SK-N-DZ (cell line): ENCODE results near the gene SENP1.
"Not testable (repeated sequence)": the region's sequence is repeated elsewhere in the genome, so short reads cannot be mapped to it uniquely, and the experiment has no call there.

Experiments used
- DNase-seq: peaks from one replicate; pipeline ENCODE4 v3.0.0-alpha.2; 2015; ENCODE audit warnings: low spot score

SENP1 gene

DNA sequence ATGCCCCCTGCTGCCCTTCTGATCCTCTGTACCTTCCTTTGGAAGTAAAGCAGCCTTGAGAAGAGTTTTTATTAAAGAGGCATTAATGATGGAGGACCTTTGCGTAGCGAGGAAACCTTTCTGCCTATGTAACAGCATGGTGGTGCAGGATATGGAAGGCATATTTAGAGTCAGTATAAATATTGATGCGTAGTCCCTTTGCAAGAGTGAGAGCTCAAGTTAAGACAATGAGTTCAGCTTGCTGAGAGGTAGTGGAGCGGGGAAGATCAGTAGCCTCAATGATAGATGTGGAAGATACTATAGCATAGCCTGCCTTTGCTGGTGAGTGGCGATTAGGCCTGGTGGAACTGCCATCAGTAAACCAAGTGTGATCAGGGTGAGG is 5.4 kb upstream of the SENP1 start:
- not testable (repeated sequence) for DNase-seq

GRCh38 chr12:48110691-48111311 is 4.9 kb upstream of the SENP1 start:
- DNase-seq, result no peak

- DNase-seq, result no peak
These were observed 3.5 kb upstream of the SENP1 start for GRCh38 chr12:48109424-48109823.

- DNase-seq, result no peak
These were observed 1.1 kb upstream of the SENP1 start for GRCh38 chr12:48106681-48107613.

GRCh38 chr12:48105321-48105866 is 485 bp downstream of the SENP1 start:
- no peak for DNase-seq

DNA sequence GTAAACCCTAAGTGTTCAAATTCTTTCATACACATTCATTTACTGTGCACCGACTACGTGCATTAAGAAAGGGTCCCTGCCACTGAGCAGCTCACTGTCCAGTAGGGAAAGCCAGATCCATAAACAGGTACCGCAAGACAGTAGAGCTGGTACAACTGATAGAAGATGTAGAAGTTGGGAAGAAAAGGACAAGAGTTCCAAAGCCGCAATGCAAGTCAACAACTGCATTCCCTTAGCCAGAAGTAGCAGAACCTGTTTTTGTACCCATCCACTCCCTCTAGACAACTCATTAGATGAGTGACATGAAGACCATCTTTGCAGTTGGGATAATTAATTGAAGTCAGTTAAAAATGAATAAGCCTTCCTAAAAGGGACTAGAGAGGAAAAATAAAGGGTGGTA is 1.3 kb downstream of the SENP1 start:
- no peak for DNase-seq

DNA sequence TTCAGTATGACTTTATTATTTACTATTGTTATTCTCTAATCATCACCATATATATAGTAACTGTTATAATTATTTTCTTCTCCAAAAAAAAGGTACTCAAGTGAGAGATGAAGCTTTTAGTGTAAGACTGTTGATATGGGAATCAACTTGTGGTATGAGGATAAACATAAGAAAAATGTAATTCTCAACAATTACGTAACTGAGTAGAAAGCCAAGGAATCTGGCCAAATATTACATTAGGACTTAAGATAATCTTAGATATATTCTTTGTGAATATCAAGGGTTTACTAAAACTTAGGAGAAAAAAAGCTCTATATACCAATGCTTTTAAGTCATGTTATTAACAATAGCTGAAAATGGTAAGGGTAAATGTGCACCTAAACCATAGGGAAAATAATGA is 13.3 kb downstream of the SENP1 start:
- DNase-seq, result no peak

DNA sequence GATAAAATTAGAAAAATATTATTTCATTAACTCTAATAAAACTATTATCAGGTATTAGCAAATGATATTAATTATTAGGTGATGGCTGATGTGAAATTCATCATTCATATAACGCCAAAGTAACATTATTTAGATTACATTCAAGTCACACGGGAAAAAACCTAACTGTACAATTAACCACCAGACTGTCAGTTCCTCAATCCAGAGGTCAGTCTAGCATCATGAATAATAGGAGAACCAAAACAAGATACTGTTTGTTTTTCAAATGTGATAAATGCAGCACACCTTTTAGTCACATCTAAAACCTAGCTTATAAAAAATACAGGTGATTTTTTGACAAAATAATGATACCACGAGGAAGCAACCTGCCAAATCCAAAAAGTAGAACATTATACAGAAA is 19.6 kb downstream of the SENP1 start:
- DNase-seq, result no peak

DNA sequence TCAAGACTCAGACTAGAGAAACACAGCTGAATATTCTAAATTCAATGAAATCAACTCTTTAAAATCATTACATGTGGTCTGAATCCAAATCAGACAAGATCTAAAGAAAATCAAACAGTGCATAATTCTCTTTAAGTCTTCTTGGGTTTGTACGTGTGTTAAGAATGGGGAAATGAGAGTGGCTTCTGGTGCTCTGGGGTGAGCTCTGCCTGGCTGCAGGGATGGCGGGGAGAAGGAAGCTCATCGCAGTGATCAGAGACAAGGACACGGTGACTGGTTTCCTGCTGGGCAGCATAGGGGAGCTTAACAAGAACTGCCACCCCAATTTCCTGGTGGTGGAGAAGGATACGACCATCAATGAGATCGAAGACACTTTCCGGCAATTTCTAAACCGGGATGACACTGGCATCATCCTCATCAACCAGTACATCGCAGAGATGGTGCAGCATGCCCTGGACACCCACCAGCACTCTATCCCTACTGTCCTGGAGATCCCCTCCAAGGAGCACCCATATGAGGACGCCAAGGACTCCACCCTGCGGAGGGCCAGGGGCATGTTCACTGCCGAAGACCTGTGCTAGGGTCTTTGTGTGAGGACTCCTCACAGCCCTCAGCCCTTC is 20.9 kb downstream of the SENP1 start:
- DNase-seq, result no peak

DNA sequence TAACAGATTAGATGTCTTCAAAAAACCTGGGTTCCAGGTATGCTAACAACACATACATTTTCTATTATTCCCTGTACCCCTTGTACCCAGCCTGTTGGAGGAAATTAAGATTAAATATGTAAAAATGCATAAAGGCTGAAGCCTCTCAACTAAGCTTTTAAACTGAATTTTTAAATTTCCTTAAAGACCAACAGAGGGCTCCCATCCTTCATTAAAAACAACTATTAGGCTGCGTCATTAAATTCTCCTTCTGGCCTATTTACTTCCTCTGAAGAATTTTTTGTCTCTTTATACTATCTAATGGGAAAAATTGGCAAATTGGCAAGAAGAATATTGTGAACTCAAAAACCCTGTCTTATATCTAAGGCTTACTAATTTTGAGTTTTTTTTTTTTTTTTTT is 21.8 kb downstream of the SENP1 start:
- DNase-seq, result no peak

- DNase-seq, result no peak
These were observed 25.1 kb downstream of the SENP1 start for GRCh38 chr12:48080821-48081220.

DNA sequence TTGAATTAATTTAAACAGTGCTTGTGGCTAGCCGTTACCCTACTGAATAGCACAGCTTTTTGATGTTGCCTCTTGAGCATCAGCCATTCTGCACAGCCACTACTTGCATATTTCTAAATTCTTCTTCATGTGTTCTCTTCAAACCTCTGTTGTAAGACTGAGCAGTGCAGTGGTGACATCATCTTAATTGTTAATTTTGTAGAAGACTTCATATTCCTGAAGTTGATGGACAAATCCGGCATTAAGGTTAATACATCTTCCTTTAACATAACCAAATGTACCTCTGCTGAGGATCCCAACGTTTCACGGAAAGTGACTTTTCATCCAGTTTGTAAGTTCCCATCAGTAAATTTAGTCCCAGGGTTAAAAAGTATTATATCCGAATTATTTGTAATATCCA is 25.6 kb downstream of the SENP1 start:
- no peak for DNase-seq

DNA sequence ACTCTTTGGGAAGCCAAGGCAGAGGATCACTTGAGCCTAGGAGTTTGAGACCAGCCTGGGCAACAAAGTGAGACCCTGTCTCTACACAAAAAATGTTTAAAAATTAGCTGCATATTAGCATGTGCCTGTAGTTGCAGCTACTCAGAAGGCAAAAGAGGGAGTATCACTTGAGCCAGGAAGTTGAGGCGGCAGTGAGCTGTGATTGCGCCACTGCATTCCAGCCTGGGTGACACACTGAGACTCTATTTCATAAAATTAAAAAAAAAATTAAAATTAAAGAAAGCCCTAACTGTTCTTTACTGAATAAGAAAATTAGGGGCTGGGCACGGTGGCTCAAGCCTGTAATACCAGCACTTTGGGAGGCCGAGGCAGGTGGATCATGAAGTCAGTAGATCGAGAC is 27.0 kb downstream of the SENP1 start:
- DNase-seq, result no peak

DNA sequence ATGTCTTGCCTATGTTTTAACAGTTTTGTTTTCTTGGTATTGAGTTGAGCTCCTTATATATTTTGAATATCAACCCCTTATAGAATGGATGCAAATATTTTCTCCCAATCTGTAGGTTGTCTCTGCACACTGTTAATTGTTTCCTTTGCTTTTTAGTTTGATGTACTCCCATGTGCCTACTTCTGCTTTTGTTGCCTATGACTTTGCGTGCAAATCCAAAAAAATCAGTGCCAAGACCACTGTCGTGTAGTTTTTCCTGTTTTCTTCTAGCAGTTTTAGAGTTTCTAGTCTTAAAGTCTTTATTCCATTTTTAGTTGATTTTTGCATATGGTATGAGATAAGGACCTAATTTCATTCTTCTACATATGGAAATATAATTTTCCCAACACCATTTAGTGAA is 28.8 kb downstream of the SENP1 start:
- no peak for DNase-seq

- DNase-seq, result no peak
These were observed 30.0 kb downstream of the SENP1 start for GRCh38 chr12:48075832-48076231.

DNA sequence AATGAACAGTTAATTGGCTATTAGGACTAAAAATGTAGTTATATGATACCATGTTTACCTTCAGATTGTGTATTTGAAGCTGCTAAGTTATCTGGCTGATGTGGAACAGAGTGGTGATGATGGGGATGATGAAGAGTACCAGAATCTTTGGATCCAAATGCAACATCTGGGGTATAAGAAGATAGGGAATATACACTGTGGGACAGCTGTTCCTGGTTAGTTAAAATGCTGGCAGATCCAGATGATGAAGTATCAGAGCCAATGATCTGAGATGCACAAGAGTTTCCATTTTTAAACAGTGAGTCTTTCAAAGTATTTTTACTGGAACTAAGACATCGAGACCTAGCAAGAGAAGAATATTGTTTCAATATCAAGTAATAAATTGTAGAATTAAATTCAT is 31.6 kb downstream of the SENP1 start:
- DNase-seq, result no peak

DNA sequence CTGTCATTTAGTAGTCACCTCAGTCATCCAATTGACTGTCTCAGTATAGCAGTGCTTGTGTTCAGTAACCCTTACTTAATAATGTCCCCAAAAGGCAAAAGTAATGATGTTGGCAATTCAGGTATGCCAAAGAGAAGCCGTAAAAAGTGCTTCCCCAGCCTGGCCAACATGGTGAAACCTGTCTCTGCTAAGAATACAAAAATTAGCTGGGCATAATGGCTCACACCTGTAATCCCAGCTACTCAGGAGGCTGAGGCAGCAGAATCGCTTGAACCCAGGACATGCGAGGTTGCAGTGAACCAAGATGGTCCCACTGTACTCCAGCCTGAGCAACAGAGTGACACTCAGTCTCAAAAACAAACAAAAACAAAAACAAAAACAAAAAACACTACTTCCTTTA is 33.6 kb downstream of the SENP1 start:
- no peak for DNase-seq

DNA sequence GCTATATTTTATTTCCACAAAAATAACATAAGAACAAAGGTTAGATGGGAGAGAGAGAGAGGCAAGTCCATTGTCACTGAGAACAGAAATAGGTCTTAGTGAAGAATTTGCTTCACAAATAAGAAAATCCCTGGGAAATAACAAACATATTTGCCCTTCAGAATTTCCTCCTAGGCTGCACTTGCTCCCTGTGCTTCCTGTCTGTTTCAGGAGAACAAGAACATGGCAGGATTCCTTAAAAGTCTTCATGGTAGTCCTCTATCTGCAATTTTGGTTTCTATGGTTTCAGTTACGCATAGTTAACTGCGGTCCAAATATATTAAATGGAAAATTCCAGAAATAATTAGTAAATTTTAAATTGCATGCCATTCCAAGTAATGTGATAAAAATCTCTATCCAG is 34.1 kb downstream of the SENP1 start:
- no peak for DNase-seq

DNA sequence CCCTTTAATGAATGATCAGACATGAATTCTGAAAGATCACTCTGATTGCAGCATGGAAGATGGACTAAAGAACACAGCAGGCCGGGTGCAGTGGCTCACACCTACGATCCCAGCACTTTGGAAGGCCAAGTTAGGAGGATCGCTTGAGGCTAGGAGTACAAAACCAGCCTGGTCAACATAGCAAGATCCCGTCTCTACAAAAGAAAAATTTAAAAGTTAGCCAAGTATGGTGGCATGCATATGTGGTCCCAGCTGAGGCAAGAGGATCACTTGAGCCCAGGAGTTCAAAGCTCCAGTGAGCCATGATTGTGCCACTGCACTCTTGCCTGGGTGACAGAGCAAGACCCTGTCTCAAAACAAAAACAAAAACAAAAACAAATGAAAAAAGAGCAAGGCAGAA is 35.1 kb downstream of the SENP1 start:
- no peak for DNase-seq

GRCh38 chr12:48070033-48070432 is 35.8 kb downstream of the SENP1 start:
- DNase-seq, result no peak

DNA sequence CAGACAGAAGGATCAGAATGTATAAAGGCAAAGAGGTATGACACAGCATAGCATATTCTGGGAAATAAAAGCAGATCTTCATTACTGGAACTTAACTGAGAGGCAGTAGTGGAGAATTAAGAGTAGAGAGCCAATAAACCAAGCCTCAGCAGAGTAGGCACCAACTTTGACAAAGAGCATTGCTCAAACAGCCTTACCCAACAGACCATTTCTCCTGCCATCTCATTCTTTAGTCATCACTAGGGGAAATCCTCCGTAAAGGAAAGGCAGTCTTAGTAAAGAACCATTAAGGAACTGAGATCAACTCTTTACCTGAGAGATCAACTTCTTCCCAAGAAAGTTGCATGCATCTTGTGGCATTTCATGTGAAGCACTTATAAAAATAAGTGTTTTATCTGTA is 36.6 kb downstream of the SENP1 start:
- no peak for DNase-seq

DNA sequence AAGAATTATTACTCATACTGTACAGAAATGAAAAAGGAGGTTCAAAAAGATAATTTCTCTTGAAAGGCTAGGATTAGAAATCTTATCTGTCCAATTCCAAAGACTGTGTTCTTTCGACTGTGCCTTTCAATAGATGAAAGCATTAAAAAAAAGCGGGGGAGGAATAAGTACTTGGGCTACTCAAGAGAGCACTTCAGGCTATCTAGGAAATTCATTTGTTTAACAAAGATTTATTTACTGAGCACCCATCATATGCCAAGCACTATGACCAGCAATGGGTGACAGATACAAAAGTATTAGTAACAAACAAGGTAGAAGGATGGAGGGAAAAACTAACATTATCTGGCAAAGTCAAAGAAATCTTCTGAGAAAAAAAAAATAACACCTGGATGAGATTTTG is 37.4 kb downstream of the SENP1 start:
- no peak for DNase-seq
